Esophagus muscularis mucosa (tissue), 4 donors: ENCODE results near the gene ZFP90.

ENCODE experiments used
- EP300 ChIP-seq: sonication (generic); formaldehyde crosslinking; IDR thresholded peaks from one replicate; pipeline ENCODE4 v1.6.1; 2017; ENCODE audit warnings: antibody characterized with exemption
- POLR2A ChIP-seq: fragments of 450-650 bp; IDR thresholded peaks from one replicate; pipeline ENCODE4 v1.6.1; 2017; ENCODE audit warnings: antibody characterized with exemption, moderate library complexity, mild to moderate bottlenecking, low read depth
- POLR2AphosphoS5 ChIP-seq, 2 donors: sonication (generic); formaldehyde crosslinking; IDR thresholded peaks; one replicate each; pipeline ENCODE4 v1.6.1; 2017; ENCODE audit warnings: antibody characterized with exemption in 2 of 2
- TF ChIP-seq, protein P1 (sequence below), 3 experiments: fragments of 200-600 bp in 2 of 3; fragments of 450-650 bp in 1 of 3; sonication (generic) in 2 of 3; IDR thresholded peaks; one replicate each; pipeline ENCODE4 v1.5.1; 2017 to 2019; ENCODE audit warnings: antibody characterized with exemption in 3 of 3, mild to moderate bottlenecking in 2 of 3, moderate library complexity in 1 of 3

DNA sequence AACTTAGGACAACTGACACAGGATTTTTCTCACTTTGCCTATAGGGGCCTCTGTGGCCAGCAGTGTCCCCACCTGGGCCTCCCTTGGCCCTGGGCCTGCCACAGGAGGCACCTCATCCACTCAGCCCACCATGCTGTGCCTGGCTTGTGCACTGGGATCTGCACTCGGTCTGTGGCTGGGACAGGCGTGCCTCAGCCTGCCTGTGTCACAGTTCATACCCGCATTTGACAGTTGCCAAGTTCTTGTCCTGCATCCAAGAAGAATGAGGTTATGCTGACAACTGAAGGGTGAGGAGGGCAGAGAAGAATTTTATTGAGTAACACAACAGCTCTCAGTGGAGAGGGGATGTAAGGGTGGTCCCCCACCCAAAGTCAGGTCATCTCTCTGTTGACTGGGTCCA lies 36.0 kb downstream of the ZFP90 start:
- TF ChIP-seq, protein P1, sequence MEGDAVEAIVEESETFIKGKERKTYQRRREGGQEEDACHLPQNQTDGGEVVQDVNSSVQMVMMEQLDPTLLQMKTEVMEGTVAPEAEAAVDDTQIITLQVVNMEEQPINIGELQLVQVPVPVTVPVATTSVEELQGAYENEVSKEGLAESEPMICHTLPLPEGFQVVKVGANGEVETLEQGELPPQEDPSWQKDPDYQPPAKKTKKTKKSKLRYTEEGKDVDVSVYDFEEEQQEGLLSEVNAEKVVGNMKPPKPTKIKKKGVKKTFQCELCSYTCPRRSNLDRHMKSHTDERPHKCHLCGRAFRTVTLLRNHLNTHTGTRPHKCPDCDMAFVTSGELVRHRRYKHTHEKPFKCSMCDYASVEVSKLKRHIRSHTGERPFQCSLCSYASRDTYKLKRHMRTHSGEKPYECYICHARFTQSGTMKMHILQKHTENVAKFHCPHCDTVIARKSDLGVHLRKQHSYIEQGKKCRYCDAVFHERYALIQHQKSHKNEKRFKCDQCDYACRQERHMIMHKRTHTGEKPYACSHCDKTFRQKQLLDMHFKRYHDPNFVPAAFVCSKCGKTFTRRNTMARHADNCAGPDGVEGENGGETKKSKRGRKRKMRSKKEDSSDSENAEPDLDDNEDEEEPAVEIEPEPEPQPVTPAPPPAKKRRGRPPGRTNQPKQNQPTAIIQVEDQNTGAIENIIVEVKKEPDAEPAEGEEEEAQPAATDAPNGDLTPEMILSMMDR (IDR thresholded peaks at IDR 0.05) = no peak
- no peak for TF ChIP-seq POLR2AphosphoS5 (IDR thresholded peaks at IDR 0.05)
- no peak for TF ChIP-seq POLR2A
- TF ChIP-seq EP300 = no peak
